ENCODE results near the gene GSG1L. TPM values are rescaled to one million over a fixed set of nuclear protein-coding genes. Genes with fewer than 3 reads are reported as not detected.

Gene GSG1L
- total RNA-seq, 1 donor from 2014 or later = not detected

DNA sequence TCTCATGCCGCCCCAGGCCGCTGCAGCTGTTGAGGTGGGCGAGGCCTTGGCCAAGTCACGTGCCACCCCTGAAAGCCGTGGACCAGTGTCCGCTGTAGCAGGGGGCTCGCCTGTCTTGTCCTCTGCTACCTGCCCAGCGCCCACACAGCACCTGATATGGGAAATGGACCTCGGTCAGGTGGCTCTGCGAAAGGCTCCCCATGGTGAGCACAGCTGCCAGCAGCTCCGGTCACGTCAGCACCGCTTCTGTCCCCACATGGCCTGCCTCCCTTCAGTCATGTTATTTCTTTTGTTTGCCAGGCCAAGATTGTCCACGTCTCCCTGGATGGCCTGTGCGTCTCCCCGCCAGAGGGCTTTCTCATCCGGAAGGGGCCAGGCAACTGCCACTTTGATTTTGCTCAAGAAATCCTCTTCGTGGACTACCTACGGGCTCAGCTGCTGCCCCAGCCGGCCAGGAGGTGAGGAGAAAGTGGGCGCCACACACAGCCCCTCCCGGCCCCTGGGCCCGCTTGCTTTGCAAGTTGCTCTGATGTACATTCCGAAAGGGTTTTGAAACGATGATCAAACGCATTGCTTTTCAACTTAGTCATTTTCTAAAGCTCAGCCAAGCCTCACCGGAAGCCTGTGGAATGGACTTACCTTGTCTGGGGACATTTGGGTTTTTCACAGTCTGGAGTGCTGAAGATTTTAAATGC lies 293.8 kb downstream of the GSG1L start:
- no peak for DNase-seq

DNA sequence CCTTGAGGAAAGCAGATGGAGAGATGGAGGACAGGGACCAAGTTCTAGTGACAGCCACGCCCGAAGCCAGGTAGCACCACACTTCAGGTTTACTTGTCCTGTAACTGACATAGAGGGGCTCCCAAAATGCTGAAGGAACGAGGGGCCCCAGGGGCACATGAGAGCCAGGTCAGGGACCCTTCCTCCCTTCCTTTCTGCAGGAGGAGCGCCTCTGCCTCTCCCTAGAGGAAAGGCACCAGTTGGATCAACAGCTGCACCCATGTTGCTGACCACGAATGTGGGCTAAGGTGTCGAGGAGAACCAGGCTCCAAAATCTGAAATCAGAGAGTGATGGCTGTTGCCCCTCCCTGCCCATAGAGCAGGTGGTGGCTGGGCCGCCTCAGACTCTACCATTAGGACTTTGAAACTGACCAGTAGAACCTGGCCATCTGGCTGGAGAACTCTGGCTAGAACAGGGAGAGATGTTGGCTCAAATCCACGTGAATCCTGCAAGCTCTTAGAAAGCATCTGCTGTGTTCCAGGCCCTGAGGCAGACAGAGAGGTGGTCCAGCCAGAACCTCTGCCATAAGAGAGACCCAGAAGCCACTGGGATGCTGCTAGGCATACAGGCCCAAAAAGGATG lies 294.8 kb downstream of the GSG1L start:
- no peak for DNase-seq

DNA sequence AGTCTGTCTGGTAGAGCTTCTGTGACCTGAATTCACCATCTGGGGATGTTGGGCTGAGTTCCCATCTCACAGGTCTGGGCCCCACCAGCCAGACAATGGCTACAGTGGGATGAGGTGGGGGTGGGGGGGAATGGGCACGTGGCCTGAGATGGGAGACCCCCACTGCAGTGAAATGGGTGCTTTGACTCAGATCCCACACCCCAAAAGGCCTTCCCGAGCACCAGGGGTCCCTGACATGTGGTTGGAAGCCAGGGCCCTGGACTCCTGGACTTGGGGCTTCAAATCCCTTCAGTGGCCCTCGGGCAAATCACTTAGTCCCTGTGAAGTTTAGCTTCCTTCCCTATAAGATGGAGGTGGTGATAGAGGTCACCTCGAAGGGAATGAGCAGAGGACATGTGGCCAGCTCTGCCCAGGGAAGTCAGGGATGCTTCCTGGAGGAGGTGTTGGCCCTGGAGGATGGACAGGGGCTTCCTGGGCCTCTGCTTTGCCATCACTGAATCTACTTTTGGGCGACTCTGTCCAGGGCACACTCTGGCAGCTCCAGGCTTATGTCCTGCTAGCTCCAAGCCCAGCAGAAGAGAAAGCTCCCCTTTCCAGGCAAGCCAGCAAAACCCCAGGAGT lies 295.4 kb downstream of the GSG1L start:
- DNase-seq = no peak

DNA sequence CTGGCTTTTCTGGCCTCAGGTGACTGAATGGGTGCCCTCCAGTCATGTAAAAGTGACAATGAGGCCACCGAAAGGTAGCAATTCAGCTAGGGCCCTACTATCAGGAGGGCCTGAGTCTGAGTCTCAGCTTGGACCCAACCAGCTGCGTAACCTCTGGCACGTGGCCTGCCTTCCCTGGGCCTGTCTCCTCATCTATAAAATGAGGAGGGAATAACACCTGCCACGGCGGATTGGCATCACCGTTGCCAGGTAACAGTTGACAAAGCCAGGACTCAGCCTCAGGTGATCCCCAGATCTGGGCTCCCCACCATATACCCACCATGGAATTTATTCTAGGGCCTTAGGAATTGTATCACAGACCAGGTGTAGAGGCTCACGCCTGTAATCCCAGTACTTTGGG lies 296.4 kb downstream of the GSG1L start:
- no peak for DNase-seq

DNA sequence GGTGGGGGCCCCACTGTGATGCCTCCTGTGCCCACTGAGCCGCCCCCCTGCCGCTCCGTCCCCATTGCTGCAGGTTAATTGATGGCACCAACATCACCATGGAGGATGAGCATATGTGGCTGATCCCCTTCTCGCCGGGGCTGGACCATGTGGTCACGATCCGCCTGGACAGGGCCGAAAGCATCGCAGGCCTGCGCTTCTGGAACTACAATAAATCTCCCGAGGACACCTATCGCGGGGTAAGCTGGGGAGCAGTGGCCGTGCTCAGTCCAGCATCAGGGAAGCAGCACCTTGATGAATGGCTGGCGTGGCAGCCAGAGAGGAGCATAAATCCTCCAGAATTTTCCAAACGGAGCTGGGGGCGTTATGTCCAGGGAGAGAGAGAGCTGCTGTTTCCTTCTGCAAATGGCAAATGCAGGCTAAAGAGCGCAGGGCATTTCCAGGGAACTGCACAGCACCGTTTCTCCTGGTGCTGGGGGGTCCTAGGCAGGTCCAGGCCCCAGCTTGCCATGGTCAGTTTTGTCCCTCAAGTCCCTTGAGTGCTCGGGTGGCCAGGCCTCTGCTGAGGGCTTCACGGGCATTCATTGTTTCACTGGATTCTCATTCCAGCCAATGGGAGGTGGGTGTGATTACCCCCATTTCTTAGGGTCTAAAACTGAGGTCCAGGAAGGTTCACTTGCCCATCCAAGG lies 297.1 kb downstream of the GSG1L start:
- DNase-seq = no peak

DNA sequence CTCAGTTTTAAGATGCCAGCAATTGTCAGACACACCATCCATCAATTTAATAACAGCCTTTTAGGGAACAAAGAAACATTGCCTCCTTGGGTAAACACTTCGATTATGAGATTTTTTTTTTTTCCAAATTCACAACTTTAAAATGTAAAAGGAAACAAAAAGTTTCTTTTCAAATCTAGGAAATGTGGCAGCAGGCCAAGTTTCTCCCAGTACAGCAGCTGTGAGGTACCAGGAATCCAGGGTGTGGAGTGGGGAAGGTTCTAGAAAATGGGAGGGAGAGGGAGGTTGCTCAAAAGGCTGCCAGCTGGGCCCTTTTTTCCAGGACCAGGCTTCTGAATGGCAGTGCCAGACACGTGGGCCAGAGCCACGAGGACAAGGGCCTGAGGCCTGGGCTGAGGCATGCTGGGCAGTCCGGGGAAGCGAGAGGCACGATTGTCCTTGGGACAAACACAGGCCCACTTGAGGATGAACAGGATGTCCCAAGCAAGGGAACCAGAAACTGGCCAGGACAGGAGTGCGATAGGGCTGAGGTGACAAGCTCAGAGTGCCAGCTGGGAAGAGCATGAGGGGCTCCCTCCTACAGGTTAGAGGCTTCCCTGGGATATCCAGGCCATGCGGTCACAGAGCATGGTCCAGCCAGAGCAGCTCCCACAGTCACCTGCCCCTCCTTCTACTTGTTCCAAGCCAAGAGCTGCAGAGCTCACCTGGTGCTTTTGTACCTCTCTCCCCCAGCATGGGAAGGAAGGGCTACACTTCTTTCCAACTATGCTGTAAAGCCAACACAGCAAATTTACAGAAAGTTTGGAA lies 298.4 kb downstream of the GSG1L start:
- no peak for DNase-seq

DNA sequence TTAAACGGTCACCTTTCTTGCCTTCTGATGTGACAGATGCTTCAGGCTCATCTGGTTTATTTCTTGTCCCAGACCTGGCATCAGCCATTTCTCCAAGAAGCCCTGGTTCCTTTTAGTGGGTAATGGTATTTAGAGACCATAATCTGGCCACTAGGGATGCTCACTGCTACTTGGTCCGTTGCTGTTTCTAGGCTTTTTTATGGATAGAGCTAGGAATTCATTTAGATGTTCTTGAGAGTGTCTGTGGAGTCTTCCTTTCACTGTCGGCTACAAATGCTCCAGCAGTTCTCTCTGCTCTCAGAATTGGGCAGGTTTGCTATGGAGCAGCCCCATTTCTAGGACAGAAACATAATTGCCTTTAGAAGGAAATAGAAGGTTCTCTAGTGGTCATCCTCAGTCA lies 299.1 kb downstream of the GSG1L start:
- no peak for DNase-seq

DNA sequence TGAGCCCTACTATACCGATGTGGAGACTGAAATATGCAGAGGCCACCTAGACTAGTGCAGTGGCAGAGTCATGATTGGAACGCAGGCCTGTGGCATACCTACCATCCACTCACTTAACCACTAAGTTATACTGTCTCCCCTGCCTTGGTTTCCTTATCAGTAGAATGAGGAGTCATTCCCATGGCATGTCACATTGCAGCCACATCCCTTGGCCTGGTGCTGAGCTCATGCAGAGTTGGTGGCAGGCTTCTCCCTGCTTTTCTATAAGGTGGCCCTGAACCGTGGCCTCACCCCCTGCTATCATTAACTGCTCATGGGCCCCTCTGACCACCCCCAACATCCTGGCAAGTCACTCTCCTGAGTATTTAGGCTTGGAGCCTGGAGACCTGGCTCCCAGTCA lies 301.1 kb downstream of the GSG1L start:
- no peak for DNase-seq

DNA sequence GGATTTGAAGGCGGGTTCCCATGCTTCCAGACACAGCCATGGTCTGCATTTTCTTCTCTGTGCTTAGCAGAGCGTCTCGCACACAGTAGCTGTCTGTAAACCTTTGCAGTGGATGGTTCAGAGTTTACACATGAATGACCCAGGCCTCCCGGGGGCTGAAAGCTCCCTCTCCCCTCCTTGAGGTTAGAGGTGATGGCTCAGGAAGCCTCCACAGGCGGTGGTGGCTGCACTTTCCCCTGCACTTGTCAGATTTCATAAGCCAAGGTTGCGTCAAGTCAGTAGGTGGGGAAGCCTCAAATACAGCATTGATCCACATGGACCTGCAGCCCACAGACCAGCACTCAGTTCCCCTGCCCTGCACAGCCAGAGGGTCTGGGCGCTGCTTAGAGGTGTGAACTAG lies 301.7 kb downstream of the GSG1L start:
- DNase-seq = no peak

DNA sequence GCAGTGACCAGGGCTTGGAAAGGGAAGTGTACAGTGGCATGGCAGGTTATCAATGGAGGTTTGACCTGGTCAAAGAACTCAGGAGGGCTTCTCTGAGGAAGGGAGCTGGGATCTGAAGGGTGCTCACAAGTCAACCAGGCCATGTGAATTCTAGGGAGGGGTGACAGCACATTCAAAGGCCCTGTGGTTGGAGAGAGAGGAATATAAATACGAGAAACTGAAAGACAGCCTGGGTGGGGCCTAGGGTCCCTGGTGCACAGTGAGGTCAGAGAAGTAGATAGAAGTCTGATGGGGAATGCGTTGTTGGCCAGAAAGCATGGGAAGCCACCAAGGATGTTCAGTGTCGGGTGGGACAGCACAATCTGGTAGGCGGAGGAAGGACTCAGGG lies 302.7 kb downstream of the GSG1L start:
- DNase-seq = no peak

DNA sequence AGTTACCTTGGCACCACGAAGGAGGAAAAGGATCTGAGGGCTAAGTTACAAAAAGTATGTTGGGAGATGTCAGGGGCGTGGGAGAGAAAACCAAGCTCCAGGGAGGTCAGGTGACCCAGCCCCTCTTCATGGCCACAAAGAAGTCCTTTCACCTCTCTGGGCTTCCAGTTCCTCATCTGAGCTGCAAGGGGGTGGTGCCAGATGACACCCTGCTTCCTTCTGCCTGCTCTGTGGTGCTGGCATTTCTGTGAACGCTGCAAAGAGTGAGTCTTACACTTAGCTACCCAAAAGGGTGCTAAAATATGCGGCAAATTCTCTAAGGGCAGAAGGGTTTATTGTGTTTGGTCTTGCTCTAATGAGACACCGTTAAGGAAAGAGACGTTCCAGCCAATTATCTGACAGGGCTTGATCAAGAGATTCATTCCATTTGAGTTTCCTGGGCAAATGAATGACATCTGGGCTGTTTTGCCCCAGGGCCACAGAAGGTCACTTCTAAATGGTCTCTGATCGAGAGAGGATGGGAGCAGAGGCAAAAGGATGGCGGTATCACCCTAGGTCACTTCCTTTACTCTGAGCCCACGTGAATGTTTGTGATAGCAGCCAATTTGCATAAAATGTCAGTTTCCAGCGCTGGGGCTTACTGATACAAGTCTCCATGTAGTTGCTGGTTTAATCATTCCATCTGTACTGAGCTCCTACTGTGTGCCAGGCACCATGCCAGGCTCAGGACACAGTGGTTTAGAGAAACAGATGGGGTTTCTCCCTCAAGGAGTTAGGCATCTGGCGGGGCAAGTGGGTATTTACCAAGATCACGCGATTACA lies 303.3 kb downstream of the GSG1L start:
- no peak for DNase-seq

DNA sequence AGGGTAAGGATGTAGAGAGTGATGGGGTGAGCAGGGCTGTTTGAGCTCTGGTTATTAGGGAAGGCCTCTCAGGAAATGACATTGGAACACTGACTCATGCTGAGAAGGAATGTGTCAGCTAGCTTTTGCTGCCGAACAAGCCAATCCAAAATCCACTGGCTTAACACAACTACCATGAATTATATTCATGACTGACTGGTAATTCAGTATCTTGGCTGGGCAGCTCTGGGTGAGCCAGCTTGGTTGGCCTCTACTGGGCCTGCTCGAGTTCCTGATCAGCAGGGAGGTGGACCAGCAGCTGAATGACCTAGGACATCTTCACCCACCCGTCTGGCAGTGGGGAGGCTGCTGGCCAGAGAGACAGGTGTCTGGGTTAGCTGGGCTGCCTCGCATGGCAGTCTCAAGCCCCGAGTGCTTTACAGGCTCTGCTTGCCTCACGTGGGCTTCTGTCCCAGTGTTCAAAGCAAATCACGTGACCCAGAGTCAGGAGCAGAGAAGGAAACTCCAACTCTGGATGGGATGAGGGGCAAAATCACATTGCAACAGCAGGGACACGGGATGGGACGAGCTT lies 304.1 kb downstream of the GSG1L start:
- peak; percentile 72 for DNase-seq

DNA sequence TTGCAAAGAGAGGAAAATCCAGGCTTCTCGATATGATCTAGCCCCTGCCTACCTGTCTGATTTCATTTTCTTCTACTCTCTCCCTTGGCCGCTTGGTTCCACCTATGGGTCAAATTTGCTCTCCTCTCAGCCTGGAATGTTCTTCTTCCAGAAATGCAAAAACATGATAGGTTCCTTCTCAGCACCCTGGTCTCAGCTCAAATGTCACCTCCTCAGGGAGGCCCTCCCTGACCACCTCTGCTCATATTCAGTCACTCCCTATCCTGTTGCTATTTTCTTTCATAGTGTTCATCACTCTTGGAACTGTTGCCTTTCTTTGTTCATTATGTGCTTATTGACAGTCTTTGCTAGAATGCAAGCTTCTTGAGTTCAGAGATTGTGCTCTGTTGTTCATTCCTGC lies 305.0 kb downstream of the GSG1L start:
- no peak for DNase-seq

DNA sequence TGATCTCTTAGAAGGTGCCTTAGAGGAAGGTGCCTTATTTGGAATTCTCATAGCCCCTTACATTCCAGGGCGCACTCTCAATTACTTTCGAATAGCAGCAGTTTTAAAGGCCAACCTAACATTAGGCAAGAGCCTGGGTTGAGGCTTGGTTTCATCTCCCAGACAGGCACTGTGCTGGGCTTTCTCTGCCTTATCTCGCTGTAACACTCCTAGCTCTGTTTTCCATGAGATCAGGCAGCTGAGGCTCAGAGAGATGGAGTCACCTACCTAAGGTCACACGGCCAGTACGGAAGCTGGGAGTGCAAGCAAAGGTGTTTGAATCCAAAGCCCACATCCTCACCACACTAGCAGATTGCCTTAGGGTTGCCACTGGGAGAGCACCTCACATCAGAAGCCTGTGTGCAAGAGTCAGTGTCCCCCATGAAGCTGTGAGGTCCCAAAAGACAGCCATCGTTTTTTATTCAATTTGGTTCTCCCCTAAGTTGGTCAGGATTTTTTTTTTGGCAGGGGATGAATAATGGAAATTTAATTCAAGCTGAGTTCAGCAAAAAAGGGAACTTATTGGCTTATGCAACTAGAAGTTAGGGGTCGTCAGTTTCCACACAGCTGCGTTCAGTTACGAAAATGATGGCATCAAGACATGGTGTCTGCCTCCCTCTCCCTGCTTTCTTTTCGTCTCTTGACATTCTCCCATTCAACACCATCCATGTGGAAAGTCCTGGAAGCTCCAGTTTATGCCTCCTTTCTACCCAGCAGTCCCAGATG lies 307.1 kb downstream of the GSG1L start:
- DNase-seq = no peak

DNA sequence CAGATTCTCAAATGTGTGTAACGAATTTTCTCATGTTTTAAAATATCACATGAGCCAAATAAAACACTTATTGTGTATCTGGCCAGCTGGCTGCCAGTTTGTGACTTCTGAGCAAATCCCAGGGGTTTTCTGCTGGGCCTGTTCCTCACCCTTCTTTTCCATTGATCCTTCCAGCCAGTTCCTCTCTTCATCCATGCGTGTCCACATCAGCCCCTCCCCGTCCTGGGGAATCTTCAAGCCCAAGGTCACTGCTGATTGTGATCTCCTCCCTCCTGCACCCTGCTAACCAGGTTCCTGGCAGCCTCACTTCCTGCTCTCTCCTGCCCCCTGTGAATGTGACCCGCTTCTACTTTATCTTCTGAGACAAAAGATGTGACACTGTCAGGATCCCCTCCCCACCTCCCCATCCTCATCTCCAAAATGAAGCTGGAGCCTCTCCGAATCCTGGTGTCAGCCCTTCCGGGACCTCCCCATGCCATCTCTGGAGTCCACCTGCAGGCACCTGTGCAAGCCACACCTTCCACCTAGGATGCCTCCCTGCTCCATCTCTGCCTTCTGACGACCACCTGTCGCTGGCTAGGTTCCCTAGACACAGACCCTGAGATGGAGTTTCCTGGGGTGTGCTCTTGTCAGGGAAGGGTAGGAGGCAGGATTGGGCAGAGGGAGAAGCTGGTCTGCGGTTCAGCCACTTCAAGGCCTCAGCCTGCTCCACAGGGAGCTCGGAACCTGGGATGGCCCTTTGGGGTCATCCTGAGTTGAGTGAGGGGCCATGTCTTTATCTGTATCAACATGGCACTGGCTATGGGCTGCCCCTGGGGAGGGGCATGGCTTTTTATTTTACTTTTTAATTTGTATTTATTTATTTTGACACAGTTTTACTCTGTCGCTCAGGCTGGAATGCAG lies 308.5 kb downstream of the GSG1L start:
- no peak for DNase-seq

DNA sequence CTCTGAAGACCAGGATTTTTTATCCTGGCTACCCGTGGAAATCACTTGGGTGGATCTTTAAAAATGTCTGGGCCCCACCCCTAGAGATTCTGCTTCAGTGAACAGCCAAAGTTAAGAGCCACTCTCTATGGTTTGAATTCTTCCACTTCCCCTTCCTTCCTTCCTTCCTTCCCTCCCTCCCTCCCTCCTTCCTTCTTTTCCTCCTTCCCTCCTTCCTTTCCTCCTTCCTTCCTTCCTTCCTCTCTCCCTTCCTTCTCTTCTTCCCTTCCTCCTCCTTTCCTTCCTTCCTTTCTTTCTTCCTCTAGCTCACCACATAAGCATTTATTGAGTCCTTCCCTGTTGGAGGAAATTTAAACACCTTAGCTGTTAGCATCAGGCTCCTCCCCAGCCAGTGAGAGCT lies 310.0 kb downstream of the GSG1L start:
- DNase-seq = no peak

DNA sequence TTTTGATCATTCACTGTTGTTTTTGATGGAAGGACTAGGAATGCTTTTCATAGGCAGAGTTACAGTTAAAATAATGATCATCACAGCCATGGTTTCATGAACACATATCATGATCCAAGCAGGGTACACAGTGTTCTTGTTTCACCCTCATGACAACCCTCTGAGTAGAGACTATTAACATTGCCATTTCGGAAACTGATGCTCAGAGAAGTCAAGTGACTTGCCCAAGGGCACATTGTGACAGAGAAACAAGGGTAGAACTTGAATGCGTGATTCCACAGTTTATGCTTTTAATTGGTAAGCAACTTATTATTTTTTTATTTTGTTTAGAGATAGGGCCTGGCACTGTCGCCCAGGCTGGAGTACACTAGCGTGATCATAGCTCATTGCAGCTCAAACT lies 311.3 kb downstream of the GSG1L start:
- DNase-seq = no peak

DNA sequence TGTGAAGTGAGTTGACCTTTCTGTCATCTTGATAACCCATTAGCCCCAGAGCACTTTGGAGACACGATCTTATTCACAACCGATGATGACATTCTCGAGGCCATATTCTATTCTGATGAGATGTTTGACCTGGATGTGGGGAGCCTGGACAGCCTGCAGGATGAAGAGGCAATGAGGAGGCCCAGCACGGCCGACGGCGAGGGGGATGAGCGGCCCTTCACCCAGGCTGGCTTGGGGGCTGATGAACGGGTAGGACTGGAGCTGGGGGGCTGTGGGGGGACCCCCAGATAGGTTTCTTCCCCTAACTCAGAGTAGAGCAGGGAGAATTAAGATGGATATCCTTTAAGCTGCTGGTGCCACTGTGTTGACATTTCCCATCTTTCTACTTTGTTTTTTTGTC lies 311.8 kb downstream of the GSG1L start:
- DNase-seq = no peak

DNA sequence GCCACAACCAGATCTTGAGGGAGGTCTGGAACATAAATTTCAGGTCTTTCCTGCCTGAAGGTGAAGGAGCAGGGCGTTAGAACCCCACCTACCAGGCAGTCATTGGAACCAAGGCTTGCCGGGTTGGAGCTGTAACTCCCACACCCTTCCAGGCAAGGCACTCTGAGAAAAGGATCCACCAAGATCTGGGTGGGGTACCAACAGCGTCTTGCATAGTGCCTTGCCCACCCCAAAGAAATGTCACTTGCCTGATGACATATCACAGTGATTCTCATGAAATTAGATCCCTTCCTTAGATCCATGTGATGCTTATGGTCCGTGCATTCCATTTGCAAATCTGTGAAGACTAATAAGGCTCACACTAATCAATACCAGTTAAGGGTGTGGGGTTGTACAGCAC lies 312.3 kb downstream of the GSG1L start:
- DNase-seq = no peak

DNA sequence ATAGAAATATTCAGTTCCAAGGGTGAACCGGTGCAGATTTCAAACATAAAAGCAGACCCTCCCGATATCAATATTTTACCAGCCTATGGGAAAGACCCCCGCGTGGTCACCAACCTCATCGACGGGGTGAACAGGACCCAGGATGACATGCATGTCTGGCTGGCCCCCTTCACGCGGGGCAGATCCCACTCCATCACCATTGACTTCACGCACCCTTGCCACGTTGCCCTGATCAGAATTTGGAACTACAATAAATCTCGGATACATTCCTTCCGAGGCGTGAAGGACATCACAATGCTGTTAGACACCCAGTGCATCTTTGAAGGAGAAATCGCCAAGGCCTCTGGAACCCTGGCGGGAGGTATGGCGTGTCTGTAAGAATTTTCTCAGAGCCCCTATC lies 313.6 kb downstream of the GSG1L start:
- no peak for DNase-seq

All from dermis blood vessel endothelial cell (primary cell).